Measurements from ENCODE around the gene CSNK1G1. TPM values are rescaled to one million over a fixed set of nuclear protein-coding genes. Genes with fewer than 3 reads are reported as not detected.

CSNK1G1 gene
- total and polyA plus RNA-seq, 7 donors: 3.0 to 24.3 (median 7.8) TPM

- H3K27ac ChIP-seq: no peak overlapping the region
- intact Hi-C loops (cut with DNase I): no loop called here
- 39 to 71% methylated on average over 2 of the region's 2 CpGs for WGBS, 2 donors
- H3K4me1 ChIP-seq: peaks cover 0 to 5% (median 0%) of the 10 kb centered on the region in 4 donors
- TF ChIP-seq EP300 (IDR thresholded peaks at IDR 0.05) (no peak), CTCF (IDR thresholded peaks at IDR 0.05) (no peak), POLR2A (IDR thresholded peaks at IDR 0.05) (no peak), POLR2AphosphoS5 (IDR thresholded peaks at IDR 0.05) (no peak)
- no peak for DNase-seq
- H3K36me3 ChIP-seq: peaks cover 4 to 20% (median 7%) of the 10 kb centered on the region in 4 donors
- no peaks in the 10 kb centered on the region for H3K9me3 ChIP-seq
- H3K27me3 ChIP-seq: no peaks in the 10 kb centered on the region
- H3K4me3 ChIP-seq: no peak overlapping the region
These were observed 139.1 kb downstream of the CSNK1G1 start for GRCh38 chr15:64216730-64217428.

GRCh38 chr15:64216196-64216595, 139.8 kb downstream of the CSNK1G1 start:
- TF ChIP-seq POLR2A (IDR thresholded peaks at IDR 0.05): no peak
- no peak for TF ChIP-seq EP300 (IDR thresholded peaks at IDR 0.05)
- TF ChIP-seq CTCF (IDR thresholded peaks at IDR 0.05): no peak
- TF ChIP-seq POLR2AphosphoS5 (IDR thresholded peaks at IDR 0.05): no peak
- Histone ChIP-seq H3K36me3 (peaks cover 4 to 20% (median 7%) of the 10 kb centered on the region in 4 donors), H3K27ac (no peak overlapping the region), H3K4me3 (no peak overlapping the region), H3K27me3 (no peaks in the 10 kb centered on the region), H3K9me3 (no peaks in the 10 kb centered on the region), H3K4me1 (peaks cover 0 to 5% (median 0%) of the 10 kb centered on the region in 4 donors)
- intact Hi-C loops (cut with DNase I): no loop called here
- 35 to 67% methylated on average over 3 of the region's 3 CpGs for WGBS, 2 donors
- DNase-seq: no peak

- TF ChIP-seq EP300 (IDR thresholded peaks at IDR 0.05) (no peak), CTCF (IDR thresholded peaks at IDR 0.05) (no peak)
- Histone ChIP-seq H3K27me3 (no peaks in the 10 kb centered on the region), H3K4me3 (no peak overlapping the region), H3K4me1 (peaks cover 0 to 5% (median 0%) of the 10 kb centered on the region in 4 donors), H3K9me3 (no peaks in the 10 kb centered on the region), H3K36me3 (peaks cover 4 to 20% (median 7%) of the 10 kb centered on the region in 4 donors), H3K27ac (no peak overlapping the region)
- WGBS, 2 donors: 73 to 95% methylated on average over 3 of the region's 3 CpGs
- intact Hi-C loops (cut with DNase I): no loop called here
- no peak for DNase-seq
These were observed 142.3 kb downstream of the CSNK1G1 start for GRCh38 chr15:64213646-64214045.

- Histone ChIP-seq H3K36me3 (peaks cover 4 to 20% (median 7%) of the 10 kb centered on the region in 4 donors), H3K4me1 (no peaks in the 10 kb centered on the region), H3K9me3 (no peaks in the 10 kb centered on the region), H3K27me3 (no peaks in the 10 kb centered on the region), H3K4me3 (no peak overlapping the region), H3K27ac (no peak overlapping the region)
- WGBS, 2 donors: 75 to 91% methylated on average over 2 of the region's 2 CpGs
- intact Hi-C loops (cut with DNase I): no loop called here
- TF ChIP-seq POLR2A (IDR thresholded peaks at IDR 0.05) (no peak), CTCF (IDR thresholded peaks at IDR 0.05) (no peak), POLR2AphosphoS5 (IDR thresholded peaks at IDR 0.05) (no peak), EP300 (IDR thresholded peaks at IDR 0.05) (no peak)
- DNase-seq: no peak
These were observed 144.3 kb downstream of the CSNK1G1 start for GRCh38 chr15:64211696-64212095.

- intact Hi-C loops (cut with DNase I): no loop called here
- 78 to 80% methylated on average over 2 of the region's 2 CpGs for WGBS, 2 donors
These were observed 145.6 kb downstream of the CSNK1G1 start for GRCh38 chr15:64210371-64210770.

More at GRCh38 chr15:64210371-64210770, 145.6 kb downstream of the CSNK1G1 start:
- no peaks in the 10 kb centered on the region for H3K9me3 ChIP-seq
- no peak for DNase-seq
- TF ChIP-seq POLR2A (IDR thresholded peaks at IDR 0.05) (no peak), EP300 (IDR thresholded peaks at IDR 0.05) (no peak), POLR2AphosphoS5 (IDR thresholded peaks at IDR 0.05) (no peak), CTCF (IDR thresholded peaks at IDR 0.05) (no peak)
- H3K27ac ChIP-seq: no peak overlapping the region
- no peaks in the 10 kb centered on the region for H3K4me1 ChIP-seq
- no peaks in the 10 kb centered on the region for H3K27me3 ChIP-seq
- H3K4me3 ChIP-seq: no peak overlapping the region
- H3K36me3 ChIP-seq: peaks cover 4 to 20% (median 7%) of the 10 kb centered on the region in 4 donors
